Measurements from ENCODE around the gene ZNF823. TPM values are rescaled to one million over a fixed set of nuclear protein-coding genes. Genes with fewer than 3 reads are reported as not detected.

Gene ZNF823
- total and polyA plus RNA-seq, 9 of the 15 experiments (the other 6 are each of a cell fraction or from before 2014, with no cell fraction given) = 4.0 to 13.4 (median 6.1) TPM

- no peak for TF ChIP-seq SFPQ (IDR thresholded peaks at IDR 0.05; ENCODE audit: low read depth, low read length)
- TF ChIP-seq ARHGAP35 (IDR thresholded peaks at IDR 0.05; ENCODE audit: partially characterized antibody) = no peak
- TF ChIP-seq HDAC3 (IDR thresholded peaks at IDR 0.05; ENCODE audit: borderline replicate concordance, partially characterized antibody) = no peak
- peak; percentile 83 for TF ChIP-seq SUPT5H (IDR thresholded peaks at IDR 0.05)
- peak; percentile 95 for TF ChIP-seq RBFOX2 (IDR thresholded peaks at IDR 0.05; ENCODE audit: low read depth, low read length)
- no peak for TF ChIP-seq MED1 (CRISPR knock-in tag; IDR thresholded peaks at IDR 0.05; ENCODE audit: borderline replicate concordance)
- no peak for TF ChIP-seq RBM39 (optimal IDR thresholded peaks at IDR 0.05; ENCODE audit: low read depth, low read length)
- peak; percentile 25 for TF ChIP-seq CCNT2 (IDR thresholded peaks at IDR 0.05; ENCODE audit: borderline replicate concordance, extremely low read depth, insufficient read length, low read depth, low read length)
- no peak for TF ChIP-seq ZFP1 (CRISPR knock-in tag; IDR thresholded peaks at IDR 0.05)
- no peak for TF ChIP-seq MITF (IDR thresholded peaks at IDR 0.05)
- TF ChIP-seq SREBF2 (CRISPR knock-in tag; IDR thresholded peaks at IDR 0.05) = no peak
- no peak for TF ChIP-seq CHD1 (IDR thresholded peaks at IDR 0.05; ENCODE audit: low read length)
- no peak for TF ChIP-seq TAF9B (IDR thresholded peaks at IDR 0.05; ENCODE audit: partially characterized antibody)
- TF ChIP-seq STAG1 (CRISPR knock-in tag; IDR thresholded peaks at IDR 0.05; ENCODE audit: borderline replicate concordance) = no peak
- TF ChIP-seq RFX1 (IDR thresholded peaks at IDR 0.05) = no peak
- TF ChIP-seq NCOR1 (IDR thresholded peaks at IDR 0.05) = no peak
- no peak for TF ChIP-seq ZNF431 (CRISPR knock-in tag; IDR thresholded peaks at IDR 0.05)
- TF ChIP-seq BDP1 (IDR thresholded peaks at IDR 0.05; ENCODE audit: insufficient read depth, insufficient read length) = no peak
- TF ChIP-seq PHF20 (IDR thresholded peaks at IDR 0.05; ENCODE audit: partially characterized antibody) = peak; percentile 65
- TF ChIP-seq RBBP5 (IDR thresholded peaks at IDR 0.05; ENCODE audit: borderline replicate concordance, insufficient read depth, low read length, poor library complexity, severe bottlenecking) = peak; percentile 71
- no peak for TF ChIP-seq RBM17 (IDR thresholded peaks at IDR 0.05; ENCODE audit: borderline replicate concordance, low read depth, low read length)
- no peak for TF ChIP-seq ZNF384 (IDR thresholded peaks at IDR 0.05; ENCODE audit: low read depth, low read length)
- no peak for TF ChIP-seq PHB (CRISPR knock-in tag; IDR thresholded peaks at IDR 0.05)
- peak; percentile 85 for TF ChIP-seq KDM5B (IDR thresholded peaks at IDR 0.05; ENCODE audit: insufficient replicate concordance, low read depth, low read length)
- peak; percentile 56 for TF ChIP-seq SP2 (IDR thresholded peaks at IDR 0.05; ENCODE audit: extremely low read depth, low read depth, low read length, poor library complexity, severe bottlenecking)
- no peak for TF ChIP-seq SAFB (IDR thresholded peaks at IDR 0.05; ENCODE audit: borderline replicate concordance, low read depth, low read length)
These were observed 28.1 kb upstream of the ZNF823 start, which contains the start of gene ZNF441 (continued) for GRCh38 chr19:11766597-11767591.

Data from K562 (cell line).